ENCODE data around the gene DIRAS1.
"Not testable (repeated sequence)": the region's sequence is repeated elsewhere in the genome, so short reads cannot be mapped to it uniquely, and the experiment has no call there.

DNA sequence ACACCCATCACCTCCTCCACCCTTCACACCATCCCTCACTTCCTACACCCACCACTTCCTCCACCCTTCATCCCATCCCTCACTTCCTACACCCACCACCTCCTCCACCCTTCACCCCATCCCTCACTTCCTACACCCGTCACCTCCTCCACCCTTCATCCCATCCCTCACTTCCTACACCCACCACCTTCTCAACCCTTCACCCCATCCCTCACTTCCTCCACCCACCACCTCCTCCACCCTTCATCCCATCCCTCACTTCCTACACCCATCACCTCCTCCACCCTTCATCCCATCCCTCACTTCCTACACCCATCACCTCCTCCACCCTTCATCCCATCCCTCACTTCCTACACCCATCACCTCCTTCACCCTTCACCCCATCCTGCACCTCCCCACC, 7.1 kb downstream of the DIRAS1 start:
- TF ChIP-seq, protein P1, sequence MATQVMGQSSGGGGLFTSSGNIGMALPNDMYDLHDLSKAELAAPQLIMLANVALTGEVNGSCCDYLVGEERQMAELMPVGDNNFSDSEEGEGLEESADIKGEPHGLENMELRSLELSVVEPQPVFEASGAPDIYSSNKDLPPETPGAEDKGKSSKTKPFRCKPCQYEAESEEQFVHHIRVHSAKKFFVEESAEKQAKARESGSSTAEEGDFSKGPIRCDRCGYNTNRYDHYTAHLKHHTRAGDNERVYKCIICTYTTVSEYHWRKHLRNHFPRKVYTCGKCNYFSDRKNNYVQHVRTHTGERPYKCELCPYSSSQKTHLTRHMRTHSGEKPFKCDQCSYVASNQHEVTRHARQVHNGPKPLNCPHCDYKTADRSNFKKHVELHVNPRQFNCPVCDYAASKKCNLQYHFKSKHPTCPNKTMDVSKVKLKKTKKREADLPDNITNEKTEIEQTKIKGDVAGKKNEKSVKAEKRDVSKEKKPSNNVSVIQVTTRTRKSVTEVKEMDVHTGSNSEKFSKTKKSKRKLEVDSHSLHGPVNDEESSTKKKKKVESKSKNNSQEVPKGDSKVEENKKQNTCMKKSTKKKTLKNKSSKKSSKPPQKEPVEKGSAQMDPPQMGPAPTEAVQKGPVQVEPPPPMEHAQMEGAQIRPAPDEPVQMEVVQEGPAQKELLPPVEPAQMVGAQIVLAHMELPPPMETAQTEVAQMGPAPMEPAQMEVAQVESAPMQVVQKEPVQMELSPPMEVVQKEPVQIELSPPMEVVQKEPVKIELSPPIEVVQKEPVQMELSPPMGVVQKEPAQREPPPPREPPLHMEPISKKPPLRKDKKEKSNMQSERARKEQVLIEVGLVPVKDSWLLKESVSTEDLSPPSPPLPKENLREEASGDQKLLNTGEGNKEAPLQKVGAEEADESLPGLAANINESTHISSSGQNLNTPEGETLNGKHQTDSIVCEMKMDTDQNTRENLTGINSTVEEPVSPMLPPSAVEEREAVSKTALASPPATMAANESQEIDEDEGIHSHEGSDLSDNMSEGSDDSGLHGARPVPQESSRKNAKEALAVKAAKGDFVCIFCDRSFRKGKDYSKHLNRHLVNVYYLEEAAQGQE (IDR thresholded peaks at IDR 0.05; ENCODE audit: insufficient replicate concordance, low read depth), result not testable (repeated sequence)
- TF ChIP-seq, protein P2, sequence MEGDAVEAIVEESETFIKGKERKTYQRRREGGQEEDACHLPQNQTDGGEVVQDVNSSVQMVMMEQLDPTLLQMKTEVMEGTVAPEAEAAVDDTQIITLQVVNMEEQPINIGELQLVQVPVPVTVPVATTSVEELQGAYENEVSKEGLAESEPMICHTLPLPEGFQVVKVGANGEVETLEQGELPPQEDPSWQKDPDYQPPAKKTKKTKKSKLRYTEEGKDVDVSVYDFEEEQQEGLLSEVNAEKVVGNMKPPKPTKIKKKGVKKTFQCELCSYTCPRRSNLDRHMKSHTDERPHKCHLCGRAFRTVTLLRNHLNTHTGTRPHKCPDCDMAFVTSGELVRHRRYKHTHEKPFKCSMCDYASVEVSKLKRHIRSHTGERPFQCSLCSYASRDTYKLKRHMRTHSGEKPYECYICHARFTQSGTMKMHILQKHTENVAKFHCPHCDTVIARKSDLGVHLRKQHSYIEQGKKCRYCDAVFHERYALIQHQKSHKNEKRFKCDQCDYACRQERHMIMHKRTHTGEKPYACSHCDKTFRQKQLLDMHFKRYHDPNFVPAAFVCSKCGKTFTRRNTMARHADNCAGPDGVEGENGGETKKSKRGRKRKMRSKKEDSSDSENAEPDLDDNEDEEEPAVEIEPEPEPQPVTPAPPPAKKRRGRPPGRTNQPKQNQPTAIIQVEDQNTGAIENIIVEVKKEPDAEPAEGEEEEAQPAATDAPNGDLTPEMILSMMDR (IDR thresholded peaks at IDR 0.05; ENCODE audit: insufficient read depth, low read length), result not testable (repeated sequence)
- not testable (repeated sequence) for TF ChIP-seq GABPA (IDR thresholded peaks at IDR 0.05; ENCODE audit: low read depth); POLR2AphosphoS5 (IDR thresholded peaks at IDR 0.05; ENCODE audit: low read depth); SPI1 (IDR thresholded peaks at IDR 0.05; ENCODE audit: borderline replicate concordance, low read depth)

Measured in HL-60 (cell line).